A549 (cell line): ENCODE results near the gene MCM3AP. TPM values are rescaled to one million over a fixed set of nuclear protein-coding genes. Genes with fewer than 3 reads are reported as not detected.
A peak's percentile ranks its signal among the peaks of the same experiment; 100 is the strongest.

Experiments used
- ATAC-seq, 2 experiments: fragments of 200-7000 bp in 1 of 2; fragments of >200 bp in 1 of 2; cut with Nextera tagmentation in 1 of 2; cut with Tn5 transposase in 1 of 2; 3 replicates each; pipeline versions ENCODE4 v1.8.0 to v1.9.1; 2018 to 2020; ENCODE audit warnings: mild to moderate bottlenecking in 1 of 2, moderate library complexity in 1 of 2
- CTCF ChIA-PET: fragments of 300-600 bp; sonication (Branson Sonifier 250); formaldehyde crosslinking; extraction: SDS; loops from one replicate; lab custom pipeline; 2021; ENCODE audit warnings: antibody characterized with exemption, inconsistent platforms; lab: Yijun Ruan, JAX
- POLR2A ChIA-PET: fragments of 350-600 bp; formaldehyde crosslinking; extraction: SDS; loops from one replicate; lab custom pipeline; 2021; ENCODE audit warnings: antibody characterized with exemption, inconsistent platforms; lab: Yijun Ruan, JAX
- DNase-seq, 2 experiments: peaks; one replicate each; pipeline versions ENCODE4 v3.0.0 to v3.0.0-alpha.2; 2011 to 2016; ENCODE audit warnings: low read depth in 1 of 2, low spot score in 1 of 2
- FAIRE-seq: peaks from 2 replicates; lab custom pipeline; 2011; peaks lifted over from hg19 to GRCh38; lab: Jason Lieb, UNC
- H3K27ac ChIP-seq, 2 experiments: fragments of >200 bp; sonication (Bioruptor Twin); formaldehyde crosslinking; 3 replicates each; pipeline ENCODE4 v1.5.1; 2016 to 2017
- H3K4me1 ChIP-seq: fragments of >200 bp; sonication (Bioruptor Twin); formaldehyde crosslinking; 3 replicates; pipeline ENCODE4 v1.6.1; 2016
- H3K4me2 ChIP-seq: fragments of >200 bp; sonication (Bioruptor Twin); formaldehyde crosslinking; 3 replicates; pipeline ENCODE4 v1.6.1; 2016
- H3K4me3 ChIP-seq: fragments of >200 bp; sonication (Bioruptor Twin); formaldehyde crosslinking; 3 replicates; pipeline ENCODE4 v1.5.1; 2016
- H3K9me3 ChIP-seq: fragments of >200 bp; sonication (Bioruptor Twin); formaldehyde crosslinking; 3 replicates; pipeline ENCODE4 v1.6.1; 2016
- ATOH8 ChIP-seq: fragments of 250-450 bp; sonication (Bioruptor Pico); IDR thresholded peaks from 2 replicates; pipeline ENCODE4 v1.5.0; 2020; ENCODE audit warnings: low read depth, mild to moderate bottlenecking, moderate library complexity
- CBX2 ChIP-seq: fragments of 200-600 bp; sonication (generic); IDR thresholded peaks from 2 replicates; pipeline ENCODE4 v1.6.1; 2016; ENCODE audit warnings: low read depth, mild to moderate bottlenecking, borderline replicate concordance
- CTCF ChIP-seq: fragments of >200 bp; sonication (Bioruptor Twin); formaldehyde crosslinking; IDR thresholded peaks from 3 replicates; pipeline ENCODE4 v1.5.1; 2016
- EHMT2 ChIP-seq: fragments of 200-600 bp; sonication (generic); IDR thresholded peaks from 2 replicates; pipeline ENCODE4 v1.6.1; 2016; ENCODE audit warnings: antibody characterized with exemption, low read depth, mild to moderate bottlenecking, moderate library complexity
- ELK1 ChIP-seq: fragments of 150-350 bp; IDR thresholded peaks from 2 replicates; pipeline ENCODE4 v1.6.1; 2014; ENCODE audit warnings: low read depth, mild to moderate bottlenecking, low read length
- EP300 ChIP-seq, 2 experiments: fragments of >200 bp; sonication (Bioruptor Twin); formaldehyde crosslinking; IDR thresholded peaks; 2 replicates in 1 of 2; 3 replicates in 1 of 2; pipeline ENCODE4 v1.6.1; 2016 to 2017
- FOSL2 ChIP-seq, 2 experiments: fragments of 450-650 bp in 1 of 2; fragments of >200 bp in 1 of 2; sonication (Bioruptor Twin) in 1 of 2; formaldehyde crosslinking; IDR thresholded peaks; 2 replicates each; pipeline versions ENCODE4 v1.5.0 to v1.6.1; 2016 to 2020; ENCODE audit warnings: mild to moderate bottlenecking in 1 of 2, moderate library complexity in 1 of 2
- FOXS1 ChIP-seq: fragments of 250-450 bp; sonication (Bioruptor Pico); IDR thresholded peaks from 2 replicates; pipeline ENCODE4 v1.5.0; 2020; ENCODE audit warnings: mild to moderate bottlenecking, moderate library complexity
- GATA3 ChIP-seq: IDR thresholded peaks from 2 replicates; pipeline ENCODE4 v1.6.1; 2012; ENCODE audit warnings: borderline replicate concordance
- HDAC2 ChIP-seq: fragments of 200-600 bp; sonication (generic); IDR thresholded peaks from 2 replicates; pipeline ENCODE4 v1.6.1; 2016
- HEYL ChIP-seq: fragments of 250-450 bp; sonication (Bioruptor Pico); IDR thresholded peaks from 2 replicates; pipeline ENCODE4 v1.8.0; 2021; ENCODE audit warnings: mild to moderate bottlenecking, moderate library complexity
- HOXA7 ChIP-seq: fragments of 250-450 bp; sonication (Bioruptor Pico); IDR thresholded peaks from 2 replicates; pipeline ENCODE4 v1.5.0; 2020; ENCODE audit warnings: mild to moderate bottlenecking, moderate library complexity
- HOXB13 ChIP-seq: fragments of 250-450 bp; sonication (Bioruptor Pico); IDR thresholded peaks from 2 replicates; pipeline ENCODE4 v1.5.0; 2020; ENCODE audit warnings: low read depth, mild to moderate bottlenecking, moderate library complexity
- JUN ChIP-seq, 2 experiments: fragments of >200 bp; sonication (Bioruptor Twin); formaldehyde crosslinking; IDR thresholded peaks; 2 replicates in 1 of 2; 3 replicates in 1 of 2; pipeline ENCODE4 v1.6.1; 2016 to 2017
- MAFK ChIP-seq: fragments of 450-650 bp; IDR thresholded peaks from 2 replicates; pipeline ENCODE4 v1.6.1; 2014; ENCODE audit not compliant: partially characterized antibody
- NFE2L2 ChIP-seq: fragments of 150-350 bp; conservative IDR thresholded peaks from 2 replicates; pipeline ENCODE4 v1.6.1; 2014; ENCODE audit warnings: low read length
- NR3C1 ChIP-seq: fragments of >200 bp; sonication (Bioruptor Twin); formaldehyde crosslinking; IDR thresholded peaks from 3 replicates; pipeline ENCODE4 v1.6.1; 2017
- PBX3 ChIP-seq: IDR thresholded peaks from 2 replicates; pipeline ENCODE4 v1.6.1; 2012
- PHF8 ChIP-seq: fragments of 200-600 bp; sonication (generic); IDR thresholded peaks from 2 replicates; pipeline ENCODE4 v1.6.1; 2016; ENCODE audit warnings: low read depth, mild to moderate bottlenecking, antibody characterized with exemption, moderate library complexity, borderline replicate concordance
- RAD21 ChIP-seq, 2 experiments: fragments of >200 bp in 1 of 2; sonication (Bioruptor Twin) in 1 of 2; formaldehyde crosslinking in 1 of 2; IDR thresholded peaks in 1 of 2; conservative IDR thresholded peaks in 1 of 2; 2 replicates in 1 of 2; 3 replicates in 1 of 2; pipeline ENCODE4 v1.6.1; 2012 to 2018; ENCODE audit warnings: inconsistent platforms in 1 of 2
- RFX5 ChIP-seq: fragments of 450-650 bp; IDR thresholded peaks from 2 replicates; pipeline ENCODE4 v1.7.1; 2014; ENCODE audit warnings: antibody characterized with exemption, mild to moderate bottlenecking, moderate library complexity
- RNF2 ChIP-seq: fragments of 200-600 bp; sonication (generic); IDR thresholded peaks from 2 replicates; pipeline ENCODE4 v1.6.1; 2016; ENCODE audit warnings: low read depth, mild to moderate bottlenecking, antibody characterized with exemption, moderate library complexity, borderline replicate concordance
- SREBF2 ChIP-seq: fragments of 450-650 bp; IDR thresholded peaks from 2 replicates; pipeline ENCODE4 v1.6.1; 2014; ENCODE audit warnings: mild to moderate bottlenecking, moderate library complexity
- TFCP2L1 ChIP-seq: fragments of 250-450 bp; sonication (Bioruptor Pico); IDR thresholded peaks from 2 replicates; pipeline ENCODE4 v1.5.0; 2021; ENCODE audit warnings: mild to moderate bottlenecking
- ZC3H11A ChIP-seq: fragments of 450-650 bp; IDR thresholded peaks from 2 replicates; pipeline ENCODE4 v1.6.1; 2014; ENCODE audit warnings: antibody characterized with exemption, mild to moderate bottlenecking
- ZSCAN20 ChIP-seq: fragments of 250-450 bp; sonication (Bioruptor Pico); IDR thresholded peaks from 2 replicates; pipeline ENCODE4 v1.8.0; 2022; ENCODE audit warnings: mild to moderate bottlenecking, moderate library complexity
- WGBS: methylation state at CpG from one replicate; pipeline ENCODE4 v1.1.6; 2017; ENCODE audit errors: missing lambda C conversion rate; 5-methylcytosine and 5-hydroxymethylcytosine counted together
- polyA plus RNA-seq, 4 experiments: library from polyadenylated mRNA; depleted of rRNA in 3 of 4; stranded (reverse); fragments of >200 nt; fragmentation: RNase III in 1 of 4; extraction: RNeasy Plus Mini Kit Qiagen cat#74134 plus additional on column Dnase treatment in 1 of 4; gene quantifications; 2 replicates in 3 of 4; 3 replicates in 1 of 4; pipeline ENCODE4 v1.2.3, GENCODE V29; 2011 to 2017
- TF ChIP-seq, protein P1 (sequence below): IDR thresholded peaks from 2 replicates; pipeline ENCODE4 v1.6.1; 2012
- TF ChIP-seq, protein P2 (sequence below): fragments of 250-450 bp; sonication (Bioruptor Pico); IDR thresholded peaks from 2 replicates; pipeline ENCODE4 v1.5.0; 2021; ENCODE audit warnings: mild to moderate bottlenecking, moderate library complexity, borderline replicate concordance

Gene MCM3AP
- polyA plus RNA-seq, 2 of the 4 experiments (the other 2 are of a cell fraction), result 41.2 to 43.6 TPM

GRCh38 chr21:46295996-46296752, 10.8 kb upstream of the MCM3AP start:
- H3K4me1 ChIP-seq, result no peaks in the 10 kb centered on the region
- no peak for DNase-seq
- ChIA-PET POLR2A (no interaction called here), CTCF (interaction anchor here (1.5 kb wide), 1 partner anchor 29 kb away, joined by 3 read pairs; no protein-coding TSS in a partner anchor)
- H3K27ac ChIP-seq, result no peak overlapping the region
- peak in 1 of 2 experiments; percentile 32; a peak in 2 of 6 replicates for ATAC-seq
- no peak for TF ChIP-seq NFE2L2
- no peak for TF ChIP-seq HDAC2
- TF ChIP-seq PBX3, result no peak
- no peak for TF ChIP-seq CBX2
- TF ChIP-seq, protein P1, sequence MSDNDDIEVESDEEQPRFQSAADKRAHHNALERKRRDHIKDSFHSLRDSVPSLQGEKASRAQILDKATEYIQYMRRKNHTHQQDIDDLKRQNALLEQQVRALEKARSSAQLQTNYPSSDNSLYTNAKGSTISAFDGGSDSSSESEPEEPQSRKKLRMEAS, result no peak
- no peak for TF ChIP-seq PHF8
- no peak for TF ChIP-seq CTCF
- no peak for TF ChIP-seq HOXA7 (CRISPR knock-in tag)
- no peak for TF ChIP-seq SREBF2
- TF ChIP-seq MAFK, result no peak
- TF ChIP-seq HEYL (CRISPR knock-in tag), result no peak
- H3K9me3 ChIP-seq, result no peaks in the 10 kb centered on the region
- no peak overlapping the region for H3K4me2 ChIP-seq
- WGBS, result 85% methylated on average over 19 of the region's 29 CpGs
- no peak overlapping the region for H3K4me3 ChIP-seq
- FAIRE-seq, result no peak

- H3K4me2 ChIP-seq, result no peak overlapping the region
- POLR2A ChIA-PET, result no interaction called here
Observed at GRCh38 chr21:46295177-46295770, 9.9 kb upstream of the MCM3AP start.

More at GRCh38 chr21:46295177-46295770, 9.9 kb upstream of the MCM3AP start:
- FAIRE-seq (no peak), DNase-seq (no peak), ATAC-seq (peak; percentile 34 to 53; a peak in 3 of 6 replicates)
- CTCF ChIA-PET, result no interaction called here
- H3K4me3 ChIP-seq, result no peak overlapping the region
- H3K9me3 ChIP-seq, result no peaks in the 10 kb centered on the region
- no peaks in the 10 kb centered on the region for H3K4me1 ChIP-seq
- TF ChIP-seq RFX5 (no peak), RNF2 (no peak), FOXS1 (no peak), ZSCAN20 (CRISPR knock-in tag) (no peak), TFCP2L1 (CRISPR knock-in tag) (no peak), EHMT2 (no peak), MAFK (no peak), HOXB13 (CRISPR knock-in tag) (no peak), GATA3 (no peak), ATOH8 (CRISPR knock-in tag) (no peak), EP300 (IDR thresholded peaks at IDR 0.05) (no peak), NR3C1 (no peak), ZC3H11A (no peak), JUN (IDR thresholded peaks at IDR 0.05) (no peak), HOXA7 (CRISPR knock-in tag) (no peak), FOSL2 (IDR thresholded peaks at IDR 0.05) (no peak), FOSL2 (CRISPR knock-in tag; IDR thresholded peaks at IDR 0.05) (no peak), ELK1 (no peak), PHF8 (no peak), RAD21 (conservative IDR thresholded peaks at IDR 0.05 in 1 of 2, IDR thresholded peaks at IDR 0.05 in 1 of 2) (no peak)
- TF ChIP-seq, protein P2, sequence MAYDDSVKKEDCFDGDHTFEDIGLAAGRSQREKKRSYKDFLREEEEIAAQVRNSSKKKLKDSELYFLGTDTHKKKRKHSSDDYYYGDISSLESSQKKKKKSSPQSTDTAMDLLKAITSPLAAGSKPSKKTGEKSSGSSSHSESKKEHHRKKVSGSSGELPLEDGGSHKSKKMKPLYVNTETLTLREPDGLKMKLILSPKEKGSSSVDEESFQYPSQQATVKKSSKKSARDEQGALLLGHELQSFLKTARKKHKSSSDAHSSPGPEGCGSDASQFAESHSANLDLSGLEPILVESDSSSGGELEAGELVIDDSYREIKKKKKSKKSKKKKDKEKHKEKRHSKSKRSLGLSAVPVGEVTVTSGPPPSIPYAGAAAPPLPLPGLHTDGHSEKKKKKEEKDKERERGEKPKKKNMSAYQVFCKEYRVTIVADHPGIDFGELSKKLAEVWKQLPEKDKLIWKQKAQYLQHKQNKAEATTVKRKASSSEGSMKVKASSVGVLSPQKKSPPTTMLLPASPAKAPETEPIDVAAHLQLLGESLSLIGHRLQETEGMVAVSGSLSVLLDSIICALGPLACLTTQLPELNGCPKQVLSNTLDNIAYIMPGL (CRISPR knock-in tag), result no peak
- WGBS, result 88% methylated on average over 7 of the region's 9 CpGs
- H3K27ac ChIP-seq, result no peak overlapping the region; a peak in 1 of 6 replicates
